Effector CD4-positive, alpha-beta T cell (primary cell): Measurements from ENCODE around the gene SNED1.

ENCODE experiments used
- DNase-seq: peaks from one replicate; pipeline ENCODE4 v3.0.0-alpha.2; 2020

Gene SNED1

GRCh38 chr2:241133436-241133820 is 135.0 kb downstream of the SNED1 start:
- no peak for DNase-seq

- DNase-seq = no peak
These were observed 136.3 kb downstream of the SNED1 start for GRCh38 chr2:241134711-241135110.

GRCh38 chr2:241135737-241136136 is 137.3 kb downstream of the SNED1 start:
- DNase-seq = no peak

- DNase-seq = no peak
These were observed 137.8 kb downstream of the SNED1 start for GRCh38 chr2:241136191-241136590.

- no peak for DNase-seq
These were observed 138.3 kb downstream of the SNED1 start for GRCh38 chr2:241136661-241137260.

GRCh38 chr2:241137276-241138190 is 139.1 kb downstream of the SNED1 start:
- DNase-seq = no peak

- DNase-seq = no peak
These were observed 140.1 kb downstream of the SNED1 start for GRCh38 chr2:241138471-241138870.

- DNase-seq = no peak
These were observed 141.4 kb downstream of the SNED1 start for GRCh38 chr2:241139531-241140444.

- DNase-seq = no peak
These were observed 142.0 kb downstream of the SNED1 start for GRCh38 chr2:241140445-241140840.

GRCh38 chr2:241141214-241141770 is 142.9 kb downstream of the SNED1 start:
- DNase-seq = no peak

GRCh38 chr2:241142063-241142462 is 143.6 kb downstream of the SNED1 start:
- DNase-seq = no peak

- DNase-seq = no peak
These were observed 144.2 kb downstream of the SNED1 start for GRCh38 chr2:241142593-241142992.
